Measurements from ENCODE around the gene JMJD6. TPM values are rescaled to one million over a fixed set of nuclear protein-coding genes. Genes with fewer than 3 reads are reported as not detected.

JMJD6 gene
- total and polyA plus RNA-seq, 2 of the 8 experiments (the other 6 are each of a cell fraction or from before 2014, with no cell fraction given): 8.6 to 18.6 TPM

- TF ChIP-seq, protein P1, sequence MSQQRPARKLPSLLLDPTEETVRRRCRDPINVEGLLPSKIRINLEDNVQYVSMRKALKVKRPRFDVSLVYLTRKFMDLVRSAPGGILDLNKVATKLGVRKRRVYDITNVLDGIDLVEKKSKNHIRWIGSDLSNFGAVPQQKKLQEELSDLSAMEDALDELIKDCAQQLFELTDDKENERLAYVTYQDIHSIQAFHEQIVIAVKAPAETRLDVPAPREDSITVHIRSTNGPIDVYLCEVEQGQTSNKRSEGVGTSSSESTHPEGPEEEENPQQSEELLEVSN (IDR thresholded peaks at IDR 0.05): no peak
- no peak for TF ChIP-seq TBP (IDR thresholded peaks at IDR 0.05; ENCODE audit: low read depth, low read length)
- TF ChIP-seq POLR2A (IDR thresholded peaks at IDR 0.05; ENCODE audit: control extremely low read depth in 1 of 2, low read depth in 2 of 2, low read length in 2 of 2): no peak
- TF ChIP-seq SAP30 (IDR thresholded peaks at IDR 0.05; ENCODE audit: insufficient read depth, insufficient replicate concordance, low read length): no peak
- no peak for TF ChIP-seq CHD2 (IDR thresholded peaks at IDR 0.05; ENCODE audit: low read length)
- TF ChIP-seq SP1 (IDR thresholded peaks at IDR 0.05; ENCODE audit: low read depth, low read length): no peak
- no peak for TF ChIP-seq PHF8 (conservative IDR thresholded peaks at IDR 0.05; ENCODE audit: low read depth, low read length)
- no peak for TF ChIP-seq KDM1A (IDR thresholded peaks at IDR 0.05; ENCODE audit: borderline replicate concordance, low read length)
- no peak for TF ChIP-seq NANOG (IDR thresholded peaks at IDR 0.05; ENCODE audit: insufficient read depth, low read depth, low read length, poor library complexity, severe bottlenecking)
These were observed 4.1 kb downstream of the JMJD6 start (continued) for GRCh38 chr17:76722279-76722678.

Data from H1 (cell line).